GM21360 (cell line): ENCODE measurements around the gene MAFB.
A peak's percentile ranks its signal among the peaks of the same experiment; 100 is the strongest.
"Not testable (repeated sequence)": the region's sequence is repeated elsewhere in the genome, so short reads cannot be mapped to it uniquely, and the experiment has no call there.

Experiments
- ATAC-seq: cut with Tn5 transposase; IDR thresholded peaks from one replicate; pipeline ENCODE4 v1.9.1; 2021; ENCODE audit warnings: mild to moderate bottlenecking, moderate library complexity; ENCODE audit not compliant: unreplicated experiment

MAFB gene

GRCh38 chr20:40689100-40689942 is at the start of gene MAFB:
MAFB (minus strand) TSS chr20:40689236; CDS start chr20:40688850, 386 bp downstream.
- peak; percentile 48 for ATAC-seq

GRCh38 chr20:40736468-40736867 is 47.4 kb upstream of the MAFB start:
- ATAC-seq, result not testable (repeated sequence)

- ATAC-seq, result no peak
These were observed 40.0 kb upstream of the MAFB start for GRCh38 chr20:40728996-40729395.

GRCh38 chr20:40728470-40728869 is 39.4 kb upstream of the MAFB start:
- ATAC-seq, result no peak

- no peak for ATAC-seq
These were observed 38.9 kb upstream of the MAFB start for GRCh38 chr20:40727960-40728359.

- no peak for ATAC-seq
These were observed 37.7 kb upstream of the MAFB start for GRCh38 chr20:40726776-40727175.

- no peak for ATAC-seq
These were observed 35.5 kb upstream of the MAFB start for GRCh38 chr20:40724566-40724965.

- no peak for ATAC-seq
These were observed 31.8 kb upstream of the MAFB start for GRCh38 chr20:40720826-40721225.

GRCh38 chr20:40720099-40720498 is 31.1 kb upstream of the MAFB start:
- no peak for ATAC-seq

GRCh38 chr20:40718982-40719729 is 30.1 kb upstream of the MAFB start:
- no peak for ATAC-seq

GRCh38 chr20:40718214-40718977 is 29.4 kb upstream of the MAFB start:
- ATAC-seq, result no peak

GRCh38 chr20:40717343-40717865 is 28.4 kb upstream of the MAFB start:
- ATAC-seq, result no peak

GRCh38 chr20:40715491-40715890 is 26.5 kb upstream of the MAFB start:
- ATAC-seq, result no peak

- ATAC-seq, result no peak
These were observed 25.9 kb upstream of the MAFB start for GRCh38 chr20:40714916-40715315.

GRCh38 chr20:40714109-40714508 is 25.1 kb upstream of the MAFB start:
- ATAC-seq, result peak; percentile 48

GRCh38 chr20:40713508-40713907 is 24.5 kb upstream of the MAFB start:
- ATAC-seq, result no peak

GRCh38 chr20:40711079-40711478 is 22.0 kb upstream of the MAFB start:
- ATAC-seq, result no peak

- no peak for ATAC-seq
These were observed 21.6 kb upstream of the MAFB start for GRCh38 chr20:40710603-40711002.

GRCh38 chr20:40706977-40707582 is 18.0 kb upstream of the MAFB start:
- no peak for ATAC-seq

- ATAC-seq, result no peak
These were observed 16.4 kb upstream of the MAFB start for GRCh38 chr20:40705413-40705812.

GRCh38 chr20:40704828-40705227 is 15.8 kb upstream of the MAFB start:
- ATAC-seq, result no peak
